K562 (cell line): ENCODE data around the gene IGSF9. TPM values are rescaled to one million over a fixed set of nuclear protein-coding genes. Genes with fewer than 3 reads are reported as not detected.
A peak's percentile ranks its signal among the peaks of the same experiment; 100 is the strongest.

Source experiments
- ATAC-seq: fragments of 200-7000 bp; cut with Tn5 transposase; 3 replicates; pipeline ENCODE4 v1.9.1; 2020; ENCODE audit warnings: moderate library complexity
- BruUV-seq: library from RNA; stranded (reverse); fragments of 400-500 nt; replicated peaks from 2 replicates; lab custom pipeline; 2021; lab: Mats Ljungman, UMichigan
- CTCF ChIA-PET: fragments of 300-600 bp; formaldehyde crosslinking; extraction: SDS; loops from one replicate; lab custom pipeline; 2021; ENCODE audit warnings: low intra/inter-chr PET ratio; lab: Yijun Ruan, JAX
- POLR2A ChIA-PET: fragments of 300-600, 350-650 bp; sonication (Branson Sonifier 250); formaldehyde crosslinking; extraction: SDS; loops from one replicate; lab custom pipeline; 2021; ENCODE audit warnings: antibody characterized with exemption, inconsistent platforms; lab: Yijun Ruan, JAX
- DNase-seq, 4 experiments: peaks; one replicate each; pipeline versions ENCODE4 v3.0.0 to v3.0.0-alpha.2; 2011 to 2018; ENCODE audit warnings: low spot score in 3 of 4, mixed read lengths in 3 of 4; ENCODE audit errors: extremely low read depth in 1 of 4
- FAIRE-seq: peaks from 2 replicates; lab custom pipeline; 2011; peaks lifted over from hg19 to GRCh38; lab: Jason Lieb, UNC
- H2AFZ ChIP-seq: 2 replicates; pipeline ENCODE4 v1.6.0; 2011; ENCODE audit warnings: low read depth, low read length, control low read depth, inconsistent platforms
- H3K27ac ChIP-seq: fragments of 200-600 bp; 3 replicates; pipeline ENCODE4 v1.8.0; 2011; ENCODE audit warnings: low read depth, mild to moderate bottlenecking, control low read depth, inconsistent platforms, low read length, moderate library complexity, mixed read lengths; ENCODE audit errors: extremely low read depth
- H3K27me3 ChIP-seq, 2 experiments: fragments of 300-600 bp in 1 of 2; 2 replicates in 1 of 2; 3 replicates in 1 of 2; pipeline versions ENCODE4 v1.6.0 to v1.8.0; 2011; ENCODE audit warnings: inconsistent platforms in 2 of 2, low read length in 2 of 2, mild to moderate bottlenecking in 1 of 2, mixed read lengths in 1 of 2, moderate library complexity in 1 of 2; ENCODE audit not compliant: control insufficient read depth in 2 of 2, insufficient read depth in 2 of 2
- H3K36me3 ChIP-seq: fragments of 300-600 bp; 3 replicates; pipeline ENCODE4 v1.8.0; 2011; ENCODE audit warnings: mild to moderate bottlenecking, low read length, inconsistent platforms; ENCODE audit not compliant: control insufficient read depth, insufficient read depth
- H3K4me1 ChIP-seq, 2 experiments: fragments of 200-600 bp in 1 of 2; replicated peaks in 1 of 2; 2 replicates in 1 of 2; 3 replicates in 1 of 2; pipeline versions ENCODE4 v1.5.1 to v1.8.0; 2011; ENCODE audit warnings: inconsistent platforms in 2 of 2, low read length in 2 of 2, mild to moderate bottlenecking in 1 of 2, mixed read lengths in 1 of 2, moderate library complexity in 1 of 2; ENCODE audit not compliant: control insufficient read depth in 2 of 2, insufficient read depth in 2 of 2
- H3K4me2 ChIP-seq: 2 replicates; pipeline ENCODE4 v1.6.1; 2011; ENCODE audit warnings: low read length, control low read depth, inconsistent platforms, mixed read lengths; ENCODE audit not compliant: insufficient read depth
- H3K4me3 ChIP-seq: fragments of 200-600 bp; sonication (generic), shearing (Covaris generic); 2 replicates; pipeline ENCODE4 v1.5.1; 2016; ENCODE audit warnings: control low read depth, inconsistent platforms
- H3K79me2 ChIP-seq: fragments of 200-600 bp; 3 replicates; pipeline ENCODE4 v1.8.0; 2011; ENCODE audit warnings: low read length, inconsistent platforms; ENCODE audit not compliant: control insufficient read depth, insufficient read depth
- H3K9ac ChIP-seq, 2 experiments: 2 replicates each; pipeline versions ENCODE4 v1.6.0 to v1.6.1; 2011; ENCODE audit warnings: low read depth in 2 of 2, low read length in 2 of 2, control low read depth in 1 of 2, inconsistent platforms in 1 of 2, mild to moderate bottlenecking in 1 of 2, mixed read lengths in 1 of 2; ENCODE audit not compliant: insufficient read depth in 1 of 2
- H3K9me1 ChIP-seq: one replicate; pipeline ENCODE4 v1.6.0; 2011; ENCODE audit warnings: inconsistent platforms, mild to moderate bottlenecking, low read length, moderate library complexity; ENCODE audit not compliant: control insufficient read depth, insufficient read depth
- H3K9me3 ChIP-seq: replicated peaks from 2 replicates; pipeline ENCODE4 v1.5.1; 2011; ENCODE audit warnings: low read depth, low read length, inconsistent platforms; ENCODE audit not compliant: control insufficient read depth, insufficient read depth
- H4K20me1 ChIP-seq: replicated peaks from 2 replicates; pipeline ENCODE4 v1.6.1; 2011; ENCODE audit warnings: low read length, inconsistent platforms, mixed read lengths; ENCODE audit not compliant: control insufficient read depth, insufficient read depth
- PRPF4 ChIP-seq: fragments of 200-400 bp; formaldehyde crosslinking; IDR thresholded peaks from one replicate; pipeline ENCODE4 v1.6.1; 2017; ENCODE audit warnings: low read length, low read depth, mild to moderate bottlenecking; ENCODE audit not compliant: insufficient read depth, poor library complexity, severe bottlenecking
- WGBS: fragments of 100-300 bp; shearing (Covaris generic); methylation state at CpG from one replicate; pipeline ENCODE4 v1.1.6; 2016; ENCODE audit warnings: low coverage, mixed read lengths; ENCODE audit not compliant: insufficient coverage; ENCODE audit errors: missing lambda C conversion rate; 5-methylcytosine and 5-hydroxymethylcytosine counted together
- in situ Hi-C: fragments of 300-500 bp; cut with MboI; formaldehyde crosslinking; loops from 4 replicates; pipeline ENCODE4 v1.15.0; 2018; ENCODE audit warnings: inconsistent platforms, mixed read lengths
- intact Hi-C: fragments of 100-400 bp; cut with micrococcal nuclease; formaldehyde crosslinking; loops from 2 replicates; pipeline ENCODE4 v1.14.2; 2022
- polyA plus RNA-seq, 8 experiments: library from polyadenylated mRNA; depleted of rRNA in 4 of 8; stranded (reverse) in 5 of 8; unstranded in 3 of 8; fragments of >200 nt; fragmentation: Nextera tagmentation in 2 of 8; fragmentation: Illumina TruSeq in 1 of 8; extraction: Ambion mirVana in 2 of 8; extraction: Trizol in 1 of 8; gene quantifications; 2 replicates each; pipeline versions ENCODE4 v1.2.1 to v1.2.3, GENCODE V29; 2011 to 2014; ENCODE audit warnings: inconsistent platforms in 1 of 8, missing spikeins in 1 of 8
- total RNA-seq, 7 experiments: library from RNA; depleted of rRNA in 6 of 7; stranded (reverse); fragments of >200 nt in 6 of 7; fragmentation: Illumina TruSeq in 2 of 7; extraction: Trizol in 2 of 7; gene quantifications; 2 replicates each; pipeline versions ENCODE4 v1.2.1 to v1.2.3, GENCODE V29; 2011 to 2021; ENCODE audit warnings: low replicate concordance in 1 of 7
- TF ChIP-seq, protein P1 (sequence below): IDR thresholded peaks from 2 replicates; pipeline ENCODE4 v1.6.1; 2012; ENCODE audit warnings: low read depth, low read length, improper control_type of control experiment, borderline replicate concordance
- TF ChIP-seq, protein P2 (sequence below): fragments of 450-650 bp; IDR thresholded peaks from 2 replicates; pipeline ENCODE4 v1.6.1; 2018; ENCODE audit not compliant: partially characterized antibody

IGSF9 gene
- total and polyA plus RNA-seq, 9 of the 15 experiments (the other 6 are each of a cell fraction or from before 2014, with no cell fraction given) = 0.03 to 0.29 (median 0.07) TPM; not detected in 1

DNA sequence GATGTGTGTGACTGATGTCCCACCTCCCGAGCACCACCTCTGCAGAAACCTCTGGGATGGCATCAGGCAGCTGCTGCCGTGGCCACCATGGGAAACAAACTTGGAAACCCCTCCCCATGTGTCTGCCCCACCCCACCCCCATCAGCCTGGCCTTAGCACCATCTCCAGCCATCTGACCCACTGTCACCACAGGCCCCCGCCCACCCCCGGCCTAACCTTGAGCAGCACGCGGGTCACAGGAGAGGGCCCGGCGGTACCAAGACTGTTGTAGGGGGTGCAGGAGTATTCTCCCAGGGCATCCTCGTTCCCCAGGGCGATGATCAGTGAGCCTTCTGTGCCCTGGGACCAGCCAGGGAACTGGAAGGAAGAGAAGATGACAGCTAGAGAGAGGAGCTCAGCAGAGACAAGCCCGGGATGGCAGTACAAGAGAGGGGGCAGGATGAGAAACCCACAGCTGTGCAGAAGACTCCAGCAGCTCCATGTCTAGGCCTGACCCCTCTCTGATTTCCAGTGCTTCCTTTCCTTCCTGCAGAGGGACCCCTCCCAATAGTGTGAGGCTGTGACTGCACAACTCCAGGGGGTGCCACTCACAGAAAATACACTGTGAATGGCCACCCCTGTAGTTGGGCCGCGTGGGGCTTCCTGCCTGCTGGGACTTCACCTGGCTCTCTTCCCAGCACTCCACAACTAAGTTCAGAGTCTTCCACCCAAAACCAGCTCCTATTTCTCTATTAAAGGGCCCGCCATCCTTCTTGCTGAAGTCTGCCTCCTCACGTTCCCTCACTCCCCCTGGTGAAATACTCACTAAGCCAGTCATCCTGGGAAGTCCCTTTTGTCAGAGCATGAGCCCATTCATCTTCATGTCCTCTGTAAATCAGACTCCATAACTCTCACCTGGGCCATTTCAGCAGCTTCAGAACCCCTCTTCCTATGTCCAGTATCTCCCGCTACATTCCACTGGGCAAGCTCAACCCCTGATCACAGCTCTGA is 12.8 kb downstream of the IGSF9 start:
- ATAC-seq (no peak), DNase-seq (no peak), FAIRE-seq (no peak)
- in situ Hi-C loops (no loop called here), intact Hi-C loops (no loop called here)
- Histone ChIP-seq H3K9me3 (no peaks in the 10 kb centered on the region), H3K9me1 (no peaks in the 10 kb centered on the region), H3K36me3 (no peaks in the 10 kb centered on the region), H3K9ac (no peak overlapping the region; a peak in 1 of 4 replicates), H3K27ac (no peak overlapping the region), H3K4me2 (no peak overlapping the region), H3K27me3 (peaks cover 9 to 51% of the 10 kb centered on the region in 2 experiments; a peak in 4 of 5 replicates), H3K79me2 (no peaks in the 10 kb centered on the region), H3K4me1 (peaks cover 8 to 48% of the 10 kb centered on the region in 2 experiments; a peak in 4 of 5 replicates), H3K4me3 (no peak overlapping the region), H4K20me1 (no peaks in the 10 kb centered on the region; the same call in 1 of the 2 replicates), H2AFZ (no peak overlapping the region)
- CTCF ChIA-PET = no interaction called here
- 25% methylated on average over 13 of the region's 16 CpGs for WGBS
- BruUV-seq = no TSS peak
- no peak for TF ChIP-seq PRPF4
- TF ChIP-seq, protein P1, sequence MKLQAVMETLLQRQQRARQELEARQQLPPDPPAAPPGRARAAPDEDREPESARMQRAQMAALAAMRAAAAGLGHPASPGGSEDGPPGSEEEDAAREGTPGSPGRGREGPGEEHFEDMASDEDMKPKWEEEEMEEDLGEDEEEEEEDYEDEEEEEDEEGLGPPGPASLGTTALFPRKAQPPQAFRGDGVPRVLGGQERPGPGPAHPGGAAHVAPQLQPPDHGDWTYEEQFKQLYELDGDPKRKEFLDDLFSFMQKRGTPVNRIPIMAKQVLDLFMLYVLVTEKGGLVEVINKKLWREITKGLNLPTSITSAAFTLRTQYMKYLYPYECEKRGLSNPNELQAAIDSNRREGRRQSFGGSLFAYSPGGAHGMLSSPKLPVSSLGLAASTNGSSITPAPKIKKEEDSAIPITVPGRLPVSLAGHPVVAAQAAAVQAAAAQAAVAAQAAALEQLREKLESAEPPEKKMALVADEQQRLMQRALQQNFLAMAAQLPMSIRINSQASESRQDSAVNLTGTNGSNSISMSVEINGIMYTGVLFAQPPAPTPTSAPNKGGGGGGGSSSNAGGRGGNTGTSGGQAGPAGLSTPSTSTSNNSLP = no peak
- TF ChIP-seq, protein P2, sequence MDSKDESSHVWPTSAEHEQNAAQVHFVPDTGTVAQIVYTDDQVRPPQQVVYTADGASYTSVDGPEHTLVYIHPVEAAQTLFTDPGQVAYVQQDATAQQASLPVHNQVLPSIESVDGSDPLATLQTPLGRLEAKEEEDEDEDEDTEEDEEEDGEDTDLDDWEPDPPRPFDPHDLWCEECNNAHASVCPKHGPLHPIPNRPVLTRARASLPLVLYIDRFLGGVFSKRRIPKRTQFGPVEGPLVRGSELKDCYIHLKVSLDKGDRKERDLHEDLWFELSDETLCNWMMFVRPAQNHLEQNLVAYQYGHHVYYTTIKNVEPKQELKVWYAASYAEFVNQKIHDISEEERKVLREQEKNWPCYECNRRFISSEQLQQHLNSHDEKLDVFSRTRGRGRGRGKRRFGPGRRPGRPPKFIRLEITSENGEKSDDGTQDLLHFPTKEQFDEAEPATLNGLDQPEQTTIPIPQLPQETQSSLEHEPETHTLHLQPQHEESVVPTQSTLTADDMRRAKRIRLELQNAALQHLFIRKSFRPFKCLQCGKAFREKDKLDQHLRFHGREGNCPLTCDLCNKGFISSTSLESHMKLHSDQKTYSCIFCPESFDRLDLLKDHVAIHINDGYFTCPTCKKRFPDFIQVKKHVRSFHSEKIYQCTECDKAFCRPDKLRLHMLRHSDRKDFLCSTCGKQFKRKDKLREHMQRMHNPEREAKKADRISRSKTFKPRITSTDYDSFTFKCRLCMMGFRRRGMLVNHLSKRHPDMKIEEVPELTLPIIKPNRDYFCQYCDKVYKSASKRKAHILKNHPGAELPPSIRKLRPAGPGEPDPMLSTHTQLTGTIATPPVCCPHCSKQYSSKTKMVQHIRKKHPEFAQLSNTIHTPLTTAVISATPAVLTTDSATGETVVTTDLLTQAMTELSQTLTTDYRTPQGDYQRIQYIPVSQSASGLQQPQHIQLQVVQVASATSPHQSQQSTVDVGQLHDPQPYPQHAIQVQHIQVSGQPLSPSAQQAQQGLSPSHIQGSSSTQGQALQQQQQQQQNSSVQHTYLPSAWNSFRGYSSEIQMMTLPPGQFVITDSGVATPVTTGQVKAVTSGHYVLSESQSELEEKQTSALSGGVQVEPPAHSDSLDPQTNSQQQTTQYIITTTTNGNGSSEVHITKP = peak; percentile 23
- POLR2A ChIA-PET = interaction anchor here (0.5 to 1.0 kb wide), 3 partner anchors 8 to 45 kb away, joined by 3 to 4 read pairs (median 3); partner anchors contain the start of gene TAGLN2
